Pulmonary artery endothelial cell (primary cell): ENCODE measurements around the gene ANKRD31. TPM values are rescaled to one million over a fixed set of nuclear protein-coding genes. Genes with fewer than 3 reads are reported as not detected.
"Not testable (repeated sequence)": the region's sequence is repeated elsewhere in the genome, so short reads cannot be mapped to it uniquely, and the experiment has no call there.

Experiments
- DNase-seq: peaks from one replicate; pipeline ENCODE4 v3.0.0-alpha.2; 2011; ENCODE audit warnings: low read depth, low spot score
- total RNA-seq: library from RNA; depleted of rRNA; stranded (reverse); fragments of >200 nt; gene quantifications from 2 replicates; pipeline ENCODE4 v1.2.3, GENCODE V29; 2014

Gene ANKRD31
- total RNA-seq, 1 donor from 2014 or later = not detected

DNA sequence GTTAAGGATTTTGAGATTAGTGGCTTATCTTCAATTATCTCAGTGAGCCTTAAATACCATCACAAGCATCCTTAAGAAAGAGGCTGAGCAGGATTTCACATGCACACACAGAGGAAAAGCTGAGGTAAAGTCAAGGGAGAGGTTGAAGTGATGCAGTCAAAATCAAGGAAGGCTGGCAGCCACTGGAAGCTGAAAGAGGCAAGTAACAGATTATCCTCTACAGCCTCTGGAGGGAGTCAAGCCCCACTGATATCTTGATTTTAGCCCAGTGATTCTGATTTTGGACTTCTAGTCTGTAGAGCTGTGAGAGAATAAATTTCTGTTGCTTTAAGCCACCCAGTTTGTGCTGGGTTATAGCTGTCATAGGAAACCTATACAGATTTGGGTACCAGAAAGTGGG is 80.1 kb downstream of the ANKRD31 start:
- no peak for DNase-seq

DNA sequence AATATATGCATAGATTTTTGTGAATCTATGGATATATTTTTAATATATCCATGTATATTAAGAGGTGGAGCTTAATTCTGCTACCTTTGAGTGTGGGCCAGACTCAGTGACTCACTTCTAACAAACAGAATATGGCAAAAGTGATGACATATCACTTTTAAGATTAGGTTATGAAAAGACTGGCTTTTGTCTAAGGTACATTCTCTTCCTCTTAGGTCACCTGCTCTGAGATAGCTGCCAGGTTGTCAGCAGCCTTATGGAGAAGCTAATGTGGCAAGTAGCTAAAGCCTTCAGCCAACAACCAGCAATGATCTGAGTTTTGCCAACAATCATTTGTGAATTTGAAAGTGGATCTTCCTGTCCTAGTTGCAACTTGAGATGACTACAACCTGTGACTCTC is 83.8 kb downstream of the ANKRD31 start:
- no peak for DNase-seq

DNA sequence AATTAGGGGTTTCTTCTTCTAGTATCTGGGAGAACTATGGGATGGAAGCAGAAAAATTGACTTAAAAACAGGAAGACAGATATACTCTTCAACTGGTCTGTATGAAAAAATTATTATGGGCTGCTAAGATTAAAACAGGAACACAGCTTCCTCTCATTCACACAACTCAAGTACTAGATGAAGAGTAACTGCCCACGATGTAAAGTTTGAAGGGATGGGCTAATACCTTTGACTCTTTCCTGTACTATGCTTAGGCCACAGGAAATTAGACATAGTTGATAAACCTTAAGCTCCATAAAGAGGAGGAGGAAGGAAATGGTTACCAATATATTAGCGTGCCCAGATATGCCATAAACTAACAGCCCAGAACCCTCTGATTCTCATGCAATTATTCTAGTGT is 88.6 kb downstream of the ANKRD31 start:
- no peak for DNase-seq

DNA sequence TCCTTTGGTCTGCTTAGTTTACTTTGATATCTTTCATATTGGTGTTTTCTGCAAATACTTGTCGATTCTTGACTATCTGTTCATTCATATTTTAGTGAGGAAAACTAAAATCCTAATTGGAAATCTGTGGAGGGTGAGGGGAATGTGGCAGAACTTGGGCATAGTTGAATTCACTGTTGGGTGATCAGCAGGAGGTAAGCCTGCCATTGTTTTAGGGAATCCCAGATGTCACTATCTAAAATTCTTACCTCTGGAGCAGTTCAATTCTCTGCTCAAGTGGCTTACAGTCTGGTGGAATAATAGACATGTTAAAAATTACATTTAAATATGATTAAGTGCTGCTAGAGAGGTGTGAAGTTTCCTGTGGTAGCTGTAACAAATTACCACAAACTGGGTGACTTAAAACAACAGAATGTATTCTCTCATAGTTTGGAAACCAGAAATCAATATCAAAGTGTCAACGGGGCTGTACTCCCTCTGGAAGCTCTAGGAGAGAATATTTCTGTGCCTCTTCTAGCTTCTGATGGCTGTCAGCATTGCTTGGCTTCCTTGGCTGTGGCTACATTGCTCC is 94.0 kb downstream of the ANKRD31 start:
- no peak for DNase-seq

DNA sequence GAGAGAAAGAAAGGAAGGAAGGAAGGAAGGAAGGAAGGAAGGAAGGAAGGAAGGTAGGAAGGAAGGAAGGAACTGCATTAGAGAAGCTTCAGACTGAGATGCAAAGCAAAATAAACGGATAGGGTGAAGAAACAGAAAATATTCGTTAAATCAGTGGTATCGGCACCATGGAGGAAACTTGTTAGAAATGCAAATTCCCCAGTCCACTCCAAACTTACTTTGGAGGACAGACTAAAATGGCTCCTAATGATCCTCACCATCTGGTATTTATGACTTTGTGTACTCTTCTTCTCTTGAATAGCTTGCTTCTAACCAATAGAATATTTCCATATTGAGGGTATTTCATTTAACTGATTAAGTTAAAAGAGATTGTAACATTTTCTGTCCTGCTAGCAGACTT is 96.4 kb downstream of the ANKRD31 start:
- DNase-seq = no peak

DNA sequence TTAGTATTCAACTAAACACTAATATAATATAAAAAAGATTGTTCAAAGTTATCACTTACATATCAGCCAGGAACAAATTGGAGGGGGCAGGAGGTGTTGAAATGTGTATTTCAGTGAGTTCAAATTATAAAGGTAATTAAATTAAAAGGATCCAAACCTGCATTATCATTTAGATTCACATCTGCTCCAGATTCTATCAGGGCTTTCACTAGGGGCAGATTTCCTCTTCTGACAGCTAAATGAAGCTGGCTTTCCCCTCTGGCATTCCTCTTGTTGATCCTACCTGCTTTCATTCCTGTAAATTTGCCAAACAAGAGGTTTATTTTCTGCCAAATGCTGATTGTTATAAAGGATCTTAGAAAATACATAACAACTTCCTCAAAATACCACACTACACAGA is 98.0 kb downstream of the ANKRD31 start:
- no peak for DNase-seq

DNA sequence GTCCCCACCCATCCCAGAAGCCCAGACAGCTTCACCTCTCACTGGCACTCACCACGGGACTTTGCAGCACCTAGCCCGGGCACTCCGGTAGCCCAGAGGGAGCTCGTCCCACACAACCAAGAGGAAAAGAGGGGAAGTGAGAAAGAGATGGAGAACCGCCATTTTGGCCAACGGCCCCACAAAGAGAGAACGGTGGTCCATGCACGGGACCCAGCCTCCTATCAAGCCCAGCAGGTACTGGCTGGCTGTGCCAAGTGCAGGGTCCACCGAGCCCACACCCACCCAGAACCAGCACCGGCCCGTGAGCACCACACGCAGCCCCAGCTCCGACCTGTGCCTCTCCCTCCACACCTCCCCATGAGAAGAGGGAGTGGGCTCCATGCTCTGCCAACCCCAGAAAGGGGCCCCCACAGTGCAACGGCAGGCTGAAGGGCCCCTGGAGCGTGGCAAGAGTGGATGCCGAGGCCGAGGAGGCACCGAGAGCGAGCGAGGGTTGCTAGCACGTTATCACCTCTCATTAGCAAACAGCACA is 105.8 kb downstream of the ANKRD31 start:
- no peak for DNase-seq

DNA sequence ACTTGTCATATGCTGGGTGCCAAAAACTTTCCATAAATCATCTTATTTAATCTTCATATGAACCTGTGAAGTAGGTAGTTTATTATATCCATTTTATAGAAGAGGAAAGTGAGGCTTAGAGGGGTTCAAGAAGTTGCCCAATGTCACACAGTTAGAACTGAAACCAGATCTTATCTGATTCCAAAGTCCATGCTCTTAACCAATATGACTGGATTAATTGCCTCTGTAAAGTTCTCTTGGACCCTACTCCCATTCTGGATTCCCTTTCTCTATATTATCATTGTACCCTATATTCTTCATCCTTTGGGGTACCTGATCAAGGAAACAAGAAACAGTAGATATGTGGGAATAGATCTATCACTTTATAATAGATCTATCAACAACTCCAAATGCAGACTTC is 119.8 kb downstream of the ANKRD31 start:
- no peak for DNase-seq

DNA sequence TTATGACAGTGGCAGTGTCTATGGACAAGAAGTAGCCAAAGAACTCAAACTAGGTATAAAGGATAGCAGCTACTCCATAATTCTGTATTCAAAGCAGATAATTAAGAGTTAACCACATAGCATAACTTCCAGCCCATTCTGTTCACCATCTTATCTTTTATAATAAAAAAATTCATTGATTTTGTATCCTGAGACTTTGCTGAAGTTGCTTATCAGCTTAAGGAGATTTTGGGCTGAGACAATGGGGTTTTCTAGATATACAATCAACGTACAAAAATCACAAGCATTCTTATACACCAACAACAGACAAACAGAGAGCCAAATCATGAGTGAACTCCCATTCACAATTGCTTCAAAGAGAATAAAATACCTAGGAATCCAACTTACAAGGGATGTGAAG is 122.4 kb downstream of the ANKRD31 start:
- DNase-seq = not testable (repeated sequence)

DNA sequence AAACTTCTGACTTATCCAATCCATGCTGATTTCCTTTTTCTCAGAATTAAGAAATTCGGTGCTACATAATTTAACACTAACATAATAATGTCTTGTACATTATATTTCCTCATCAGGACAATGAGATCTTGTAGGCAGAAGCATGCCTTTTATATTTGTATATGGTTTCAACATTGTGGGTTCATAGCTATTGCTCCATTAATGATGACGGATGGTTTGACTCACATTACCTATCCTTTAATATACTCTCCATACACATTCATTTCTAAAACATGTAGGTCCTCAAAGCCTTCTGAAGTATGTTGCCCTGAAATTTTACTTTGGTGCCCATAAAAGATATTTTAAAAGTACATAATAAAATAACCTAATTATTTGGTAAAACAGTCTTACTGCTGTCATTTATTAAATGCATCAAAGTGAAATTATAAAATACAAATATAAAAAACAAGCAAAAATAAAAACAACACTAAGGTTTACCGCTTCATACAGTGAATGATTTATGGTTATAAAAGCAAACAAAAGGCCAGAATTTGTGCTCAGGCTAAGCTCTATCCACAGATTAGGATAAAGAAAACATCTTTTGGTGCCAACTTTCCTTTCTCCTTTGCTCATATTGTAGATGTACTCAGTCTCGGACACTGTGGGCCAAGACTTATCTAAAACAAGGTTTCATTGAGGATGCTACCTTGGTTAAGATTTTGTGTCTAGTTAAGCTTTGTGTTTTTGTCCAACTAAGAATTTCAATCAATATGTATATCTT is 123.1 kb downstream of the ANKRD31 start:
- DNase-seq = no peak

DNA sequence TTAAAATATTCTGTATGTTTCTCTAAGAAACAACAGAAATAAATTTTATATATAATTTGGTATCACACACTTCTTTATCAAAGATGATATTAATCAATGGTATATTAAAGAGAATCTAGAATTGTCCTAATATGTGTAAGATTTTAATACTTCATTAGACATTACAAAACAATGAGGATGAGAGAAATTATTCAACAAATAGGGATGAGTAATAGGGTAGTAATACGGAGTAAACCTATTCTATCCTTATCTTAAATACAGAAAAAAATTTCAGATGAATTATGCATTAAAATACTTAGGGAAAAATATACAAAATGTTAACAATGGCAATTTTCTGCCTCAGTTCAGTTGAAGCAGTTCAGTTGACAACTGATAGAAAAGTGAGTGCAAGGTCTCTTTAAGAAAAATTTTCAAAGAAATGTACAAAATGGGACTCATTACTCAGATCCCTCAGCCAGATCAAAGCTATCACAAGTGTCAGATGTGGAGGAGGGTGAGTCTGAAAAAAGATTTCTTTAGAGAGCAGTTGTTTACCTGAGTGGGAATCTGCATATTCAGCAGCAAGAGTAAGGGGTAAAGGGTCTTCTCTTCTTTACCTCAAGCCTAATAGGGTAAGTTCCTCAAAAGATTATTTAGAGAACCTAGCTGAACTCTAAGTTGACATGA is 127.6 kb downstream of the ANKRD31 start:
- no peak for DNase-seq

DNA sequence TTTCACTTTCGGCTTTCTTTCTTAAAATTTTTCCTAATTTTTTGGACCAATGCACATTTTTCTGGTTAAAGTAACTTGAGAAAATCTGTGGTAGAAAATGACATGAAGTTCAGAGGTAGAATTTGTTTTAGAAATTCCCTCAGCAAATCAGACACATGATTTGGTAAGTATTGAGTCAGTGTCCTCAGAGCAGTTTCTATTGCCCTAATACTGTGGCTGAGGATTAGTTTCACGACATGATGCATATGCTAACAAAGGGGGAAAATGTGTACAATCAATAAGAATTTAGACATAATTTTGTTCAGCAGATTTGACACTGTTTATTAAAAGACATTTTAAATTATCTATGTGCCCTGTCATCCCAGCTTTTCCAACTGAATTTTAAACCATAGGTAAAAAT is 128.2 kb downstream of the ANKRD31 start:
- DNase-seq = no peak

DNA sequence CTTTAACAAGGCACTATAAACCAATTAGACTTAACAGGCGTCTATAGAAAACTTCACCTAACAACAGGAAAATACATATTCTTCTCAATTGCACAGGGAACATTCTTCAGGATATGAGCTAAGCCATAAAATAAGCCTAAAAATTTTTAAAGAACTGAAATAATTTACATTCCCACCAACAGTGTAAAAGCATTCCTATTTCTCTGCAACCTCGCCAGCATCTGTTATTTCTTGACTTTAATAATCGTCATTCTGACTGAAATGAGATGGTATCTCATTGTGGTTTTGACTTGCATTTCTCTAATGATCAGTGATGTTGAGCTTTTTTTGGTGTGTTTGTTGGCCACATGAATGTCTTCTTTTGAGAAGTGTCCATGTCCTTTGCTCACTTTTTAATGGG is 140.7 kb downstream of the ANKRD31 start:
- DNase-seq = not testable (repeated sequence)

DNA sequence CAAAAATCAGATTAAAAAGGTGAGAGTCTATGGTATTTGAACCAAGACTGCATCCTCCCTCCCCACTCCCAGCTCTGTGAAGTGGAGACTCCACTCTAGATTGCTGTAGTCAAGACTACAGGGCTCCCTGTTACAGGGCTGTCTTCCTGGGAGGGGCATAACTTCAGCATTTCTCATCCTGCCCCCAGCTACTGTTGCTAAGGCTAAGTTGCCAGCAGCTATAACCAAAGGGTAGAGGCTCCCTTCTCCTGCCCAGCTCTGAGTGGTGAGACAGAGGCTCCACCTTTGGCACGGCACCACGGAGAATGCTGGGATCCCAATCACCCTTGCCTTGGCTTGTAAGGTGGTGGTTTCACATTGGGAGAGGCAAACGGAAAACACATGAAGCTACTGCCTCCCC is 145.1 kb downstream of the ANKRD31 start:
- no peak for DNase-seq

DNA sequence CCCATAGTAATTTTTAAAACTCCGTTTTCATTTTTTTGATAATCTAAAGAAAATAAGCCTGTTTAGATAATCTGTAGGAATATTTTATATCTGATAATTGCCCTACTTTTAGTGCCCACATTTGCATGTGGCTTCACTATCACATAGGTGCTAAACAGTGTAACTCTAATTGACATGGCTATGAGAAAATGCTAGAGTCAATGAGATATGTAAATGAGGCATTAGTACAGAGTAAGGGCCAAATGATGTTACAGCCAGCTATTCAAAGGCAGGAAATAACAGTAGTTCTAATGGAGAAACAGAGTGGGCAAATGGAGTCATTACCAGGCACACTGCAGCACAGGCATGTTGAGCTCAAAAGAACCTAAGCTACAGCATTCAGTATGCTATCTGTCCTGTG is 147.0 kb downstream of the ANKRD31 start:
- no peak for DNase-seq

DNA sequence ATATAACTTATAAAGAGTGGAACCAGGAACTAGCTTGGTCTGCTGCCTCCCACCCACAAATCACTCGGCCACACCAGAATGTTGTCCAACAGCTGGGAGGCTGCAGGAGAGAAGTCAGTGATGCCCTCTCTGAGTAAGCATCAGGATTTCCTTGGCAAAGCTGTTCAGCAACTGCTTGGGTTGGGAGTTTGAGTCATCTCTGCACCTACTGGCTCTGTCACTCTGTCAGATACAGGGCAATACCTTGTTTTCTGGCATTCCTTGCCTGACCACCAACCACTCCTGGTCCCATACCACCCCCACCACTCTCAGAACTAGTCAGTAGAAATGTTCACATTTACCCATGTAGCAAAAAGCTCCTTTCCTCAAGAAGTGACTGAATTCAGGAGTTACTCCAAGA is 147.5 kb downstream of the ANKRD31 start:
- no peak for DNase-seq

DNA sequence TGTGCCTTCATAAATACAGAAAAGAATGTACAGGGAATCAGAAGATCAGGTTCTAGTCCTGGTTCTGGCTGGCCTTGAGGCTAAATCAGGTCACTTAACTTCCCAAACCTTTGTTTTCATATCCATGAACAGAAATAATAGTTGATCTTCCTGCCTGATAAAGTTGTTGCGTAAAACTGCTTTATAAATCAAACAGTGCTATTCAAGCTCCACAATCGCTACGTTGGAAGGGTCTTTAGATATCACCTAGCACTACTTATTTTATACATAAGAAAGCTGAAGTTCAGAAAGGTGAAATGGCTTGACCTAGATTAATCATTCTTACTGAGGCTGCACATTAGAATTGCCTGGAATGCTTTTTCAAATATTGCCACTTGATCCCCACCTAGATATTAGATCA is 148.0 kb downstream of the ANKRD31 start:
- DNase-seq = no peak

DNA sequence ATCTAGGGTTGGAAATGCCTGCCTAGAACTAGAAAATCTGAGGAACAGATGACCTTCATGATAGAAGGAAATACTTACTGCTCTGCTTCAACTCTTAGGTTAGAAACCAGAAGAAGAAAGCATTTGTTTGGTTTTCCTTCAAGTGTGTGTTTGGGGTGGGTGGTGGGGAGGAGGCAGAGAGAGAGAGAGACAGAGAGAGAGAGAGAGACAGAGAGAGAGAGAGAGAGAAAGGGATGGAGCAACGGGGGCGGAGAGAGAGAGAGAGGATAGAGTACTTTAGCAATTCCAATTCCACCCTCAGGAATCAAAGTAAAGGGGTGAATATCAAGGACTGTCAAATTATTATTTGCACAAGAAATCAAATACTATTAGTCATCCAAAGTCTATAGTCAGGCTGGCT is 155.2 kb downstream of the ANKRD31 start:
- no peak for DNase-seq

DNA sequence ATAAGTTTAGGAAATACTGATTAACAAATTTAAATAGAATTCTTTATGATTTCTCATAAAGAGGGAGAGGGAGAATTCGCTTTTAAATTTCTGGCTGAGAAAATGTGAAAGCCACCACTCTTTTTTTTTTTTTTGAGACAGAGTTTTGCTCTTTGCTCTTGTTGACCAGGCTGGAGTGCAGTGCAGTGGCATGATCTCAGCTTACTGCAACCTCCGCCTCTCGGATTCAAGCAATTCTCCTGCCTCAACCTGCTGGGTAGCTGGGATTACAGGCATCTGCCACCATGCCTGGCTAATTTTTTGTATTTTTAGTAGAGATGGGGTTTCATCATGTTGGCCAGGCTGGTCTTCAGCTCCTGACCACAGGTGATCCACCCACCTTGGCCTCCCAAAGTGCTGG is 157.3 kb downstream of the ANKRD31 start:
- not testable (repeated sequence) for DNase-seq

DNA sequence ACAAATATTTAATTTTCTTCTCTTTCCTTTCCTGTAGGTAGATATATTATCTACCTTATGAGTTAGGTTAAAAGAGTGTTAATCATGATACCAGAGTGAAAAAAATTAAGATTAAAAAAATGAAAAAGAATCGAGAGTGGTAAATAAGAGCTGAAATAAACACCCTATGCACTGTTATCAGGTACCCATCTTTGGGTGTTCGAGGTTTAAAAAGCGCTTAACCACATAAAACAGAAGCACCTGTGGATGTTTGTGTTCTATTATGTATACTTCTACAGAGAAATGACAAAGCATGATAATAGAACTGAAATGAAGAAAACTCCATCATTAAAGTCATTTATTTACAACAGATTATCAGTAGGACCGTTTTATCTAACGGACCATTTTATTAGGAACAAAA is 158.7 kb downstream of the ANKRD31 start:
- DNase-seq = no peak

DNA sequence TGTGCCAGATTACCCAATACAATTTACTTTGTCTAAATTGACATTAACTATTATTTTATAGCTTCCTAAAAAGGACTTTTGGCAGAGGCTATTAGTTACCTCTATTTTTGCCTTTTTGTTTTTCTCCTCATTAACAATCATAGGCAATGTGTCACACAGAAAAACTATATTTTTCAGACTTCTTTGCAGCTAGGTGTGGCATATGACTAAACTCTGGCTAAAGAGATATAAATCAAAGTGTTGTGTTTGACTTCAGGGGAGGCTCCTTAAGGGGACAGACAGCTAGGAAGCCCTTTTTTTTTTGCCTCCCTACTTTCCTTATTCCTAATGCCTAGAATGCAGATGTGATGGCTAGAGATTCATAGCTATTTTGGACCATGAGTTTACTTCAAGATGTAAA is 164.6 kb downstream of the ANKRD31 start:
- no peak for DNase-seq

DNA sequence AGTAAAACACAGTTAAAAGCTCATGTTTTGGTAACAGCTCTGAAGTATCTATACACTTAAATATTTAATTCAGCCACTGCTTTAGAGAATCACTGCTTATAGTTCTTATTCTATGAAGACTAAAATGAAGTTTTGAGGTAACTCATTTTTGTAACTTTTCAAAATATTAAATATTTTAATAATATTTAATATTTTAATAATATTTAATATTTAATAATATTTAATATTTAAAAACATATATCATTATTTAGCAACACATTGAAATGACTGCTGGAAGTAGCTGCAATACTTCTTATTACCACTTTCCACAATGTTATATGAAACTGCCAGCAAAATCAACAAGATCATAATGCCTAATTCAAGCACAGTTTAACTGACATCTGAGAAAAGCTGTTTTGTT is 165.6 kb downstream of the ANKRD31 start:
- no peak for DNase-seq

DNA sequence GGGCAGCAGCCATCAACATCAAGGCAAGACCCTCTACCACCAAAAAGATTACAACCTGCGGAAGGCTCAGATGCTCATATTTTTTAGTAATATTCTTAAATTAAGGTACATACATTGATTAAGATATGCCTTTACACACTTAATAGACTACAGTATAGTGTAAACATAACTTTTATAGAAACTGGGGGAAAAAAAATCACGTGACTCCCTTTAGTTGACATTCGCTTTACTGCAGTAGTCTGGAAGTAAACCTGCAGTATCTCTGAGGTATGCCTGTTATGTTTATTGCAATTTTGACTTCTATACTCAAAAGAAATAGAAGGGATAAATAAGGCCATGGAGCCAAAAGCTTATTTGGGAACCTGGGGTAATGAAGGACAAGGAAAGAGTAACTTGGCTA is 169.2 kb downstream of the ANKRD31 start:
- DNase-seq = no peak
